Skin of body (tissue), 2 donors: ENCODE results near the gene DHRS2. TPM values are rescaled to one million over a fixed set of nuclear protein-coding genes. Genes with fewer than 3 reads are reported as not detected.
"Not testable (repeated sequence)": the region's sequence is repeated elsewhere in the genome, so short reads cannot be mapped to it uniquely, and the experiment has no call there.

Experiments used
- DNase-seq: peaks from one replicate; lab custom pipeline; 2025; lab: John Stamatoyannopoulos, UW
- total RNA-seq: library from RNA; depleted of rRNA; stranded (reverse); fragments of >200 nt; gene quantifications from one replicate; pipeline ENCODE4 v1.2.3, GENCODE V29; 2014

DHRS2 gene
- not detected for total RNA-seq

- no peak for DNase-seq
Observed at GRCh38 chr14:23636317-23637211, at the start of gene DHRS2. DHRS2 (plus strand) TSS chr14:23636364; CDS start chr14:23638865, 2,501 bp downstream.

- DNase-seq = peak; percentile 81
Observed at GRCh38 chr14:23588884-23589598, 47.1 kb upstream of the DHRS2 start.

GRCh38 chr14:23589606-23590005, 46.6 kb upstream of the DHRS2 start:
- no peak for DNase-seq

GRCh38 chr14:23590198-23590597, 46.0 kb upstream of the DHRS2 start:
- DNase-seq = no peak

- DNase-seq = not testable (repeated sequence)
Observed at GRCh38 chr14:23594191-23594590, 42.0 kb upstream of the DHRS2 start.

- no peak for DNase-seq
Observed at GRCh38 chr14:23600322-23600707, 35.8 kb upstream of the DHRS2 start.

GRCh38 chr14:23600806-23601205, 35.4 kb upstream of the DHRS2 start:
- no peak for DNase-seq

- DNase-seq = no peak
Observed at GRCh38 chr14:23601424-23601823, 34.7 kb upstream of the DHRS2 start.

- no peak for DNase-seq
Observed at GRCh38 chr14:23601845-23602180, 34.4 kb upstream of the DHRS2 start.

GRCh38 chr14:23602181-23603095, 33.7 kb upstream of the DHRS2 start:
- no peak for DNase-seq

- no peak for DNase-seq
Observed at GRCh38 chr14:23603103-23603502, 33.1 kb upstream of the DHRS2 start.

GRCh38 chr14:23604148-23604547, 32.0 kb upstream of the DHRS2 start:
- no peak for DNase-seq

- no peak for DNase-seq
Observed at GRCh38 chr14:23604675-23605170, 31.4 kb upstream of the DHRS2 start.

- DNase-seq = no peak
Observed at GRCh38 chr14:23605931-23606585, 30.1 kb upstream of the DHRS2 start.

GRCh38 chr14:23608454-23608853, 27.7 kb upstream of the DHRS2 start:
- no peak for DNase-seq

- no peak for DNase-seq
Observed at GRCh38 chr14:23609001-23609400, 27.2 kb upstream of the DHRS2 start.

GRCh38 chr14:23609411-23610089, 26.6 kb upstream of the DHRS2 start:
- DNase-seq = not testable (repeated sequence)

GRCh38 chr14:23610090-23610814, 25.9 kb upstream of the DHRS2 start:
- no peak for DNase-seq

GRCh38 chr14:23610815-23611289, 25.3 kb upstream of the DHRS2 start:
- no peak for DNase-seq

GRCh38 chr14:23612354-23612732, 23.8 kb upstream of the DHRS2 start:
- DNase-seq = no peak
